HG03135 (cell line): ENCODE results near the gene IMMP2L.

Experiments used
- ATAC-seq: cut with Tn5 transposase; IDR thresholded peaks from one replicate; pipeline ENCODE4 v1.9.1; 2021; ENCODE audit warnings: mild to moderate bottlenecking, moderate library complexity; ENCODE audit not compliant: unreplicated experiment

The IMMP2L gene

GRCh38 chr7:111405621-111406020 is 156.7 kb downstream of the IMMP2L start:
- no peak for ATAC-seq

GRCh38 chr7:111401516-111401915 is 160.8 kb downstream of the IMMP2L start:
- ATAC-seq, result no peak

- ATAC-seq, result no peak
Observed at GRCh38 chr7:111400088-111400487, 162.2 kb downstream of the IMMP2L start.

GRCh38 chr7:111394891-111395290 is 167.4 kb downstream of the IMMP2L start:
- ATAC-seq, result no peak

- ATAC-seq, result no peak
Observed at GRCh38 chr7:111393011-111393754, 169.1 kb downstream of the IMMP2L start.

- ATAC-seq, result no peak
Observed at GRCh38 chr7:111392294-111392693, 170.0 kb downstream of the IMMP2L start.

- no peak for ATAC-seq
Observed at GRCh38 chr7:111390000-111390399, 172.3 kb downstream of the IMMP2L start.

- peak; percentile 89 for ATAC-seq
Observed at GRCh38 chr7:111388912-111389311, 173.4 kb downstream of the IMMP2L start.

GRCh38 chr7:111388016-111388415 is 174.3 kb downstream of the IMMP2L start:
- ATAC-seq, result no peak

GRCh38 chr7:111384065-111384891 is 178.0 kb downstream of the IMMP2L start:
- no peak for ATAC-seq

- no peak for ATAC-seq
Observed at GRCh38 chr7:111383133-111383532, 179.2 kb downstream of the IMMP2L start.

- ATAC-seq, result no peak
Observed at GRCh38 chr7:111381590-111381989, 180.7 kb downstream of the IMMP2L start.

- ATAC-seq, result no peak
Observed at GRCh38 chr7:111380945-111381344, 181.3 kb downstream of the IMMP2L start.

GRCh38 chr7:111374027-111374426 is 188.3 kb downstream of the IMMP2L start:
- ATAC-seq, result no peak

GRCh38 chr7:111371437-111371836 is 190.9 kb downstream of the IMMP2L start:
- no peak for ATAC-seq

- no peak for ATAC-seq
Observed at GRCh38 chr7:111370002-111370401, 192.3 kb downstream of the IMMP2L start.

- ATAC-seq, result no peak
Observed at GRCh38 chr7:111368381-111369065, 193.8 kb downstream of the IMMP2L start.

GRCh38 chr7:111364413-111364812 is 197.9 kb downstream of the IMMP2L start:
- no peak for ATAC-seq

- ATAC-seq, result no peak
Observed at GRCh38 chr7:111363099-111363498, 199.2 kb downstream of the IMMP2L start.

- ATAC-seq, result no peak
Observed at GRCh38 chr7:111362506-111363054, 199.7 kb downstream of the IMMP2L start.

GRCh38 chr7:111358915-111359314 is 203.4 kb downstream of the IMMP2L start:
- no peak for ATAC-seq
